Frontal cortex (tissue), 4 donors: ENCODE data around the gene COQ10A. TPM values are rescaled to one million over a fixed set of nuclear protein-coding genes. Genes with fewer than 3 reads are reported as not detected.

ENCODE experiments used
- DNase-seq, 2 donors: peaks; one replicate each; pipeline ENCODE4 v3.0.0; 2012; ENCODE audit warnings: low spot score in 2 of 2
- FAIRE-seq: peaks from 2 replicates; lab custom pipeline; 2012; peaks lifted over from hg19 to GRCh38; lab: Jason Lieb, UNC
- total RNA-seq: library from RNA; depleted of rRNA; stranded (reverse); fragments of >200 nt; gene quantifications from one replicate; pipeline ENCODE4 v1.2.3, GENCODE V29; 2014
- donor health status: control.
- donor health status: control.
- donor health status: control.

The COQ10A gene
- total RNA-seq, result 12.2 TPM

- FAIRE-seq (no peak), DNase-seq (peak; percentile 85 to 91)
Measured at GRCh38 chr12:56266693-56267442, at the start of gene COQ10A. Gene COQ10A, plus strand, starts transcription at chr12:56266942. Its CDS starts 177 bp downstream, at chr12:56267119.

- FAIRE-seq (no peak), DNase-seq (no peak)
Measured at GRCh38 chr12:56219840-56220239, 46.9 kb upstream of the COQ10A start.

- no peak for FAIRE-seq
Measured at GRCh38 chr12:56220611-56221231, 46.0 kb upstream of the COQ10A start.

GRCh38 chr12:56221232-56221756 is 45.4 kb upstream of the COQ10A start:
- FAIRE-seq, result no peak
- DNase-seq, result peak; percentile 39 to 71

More at GRCh38 chr12:56220611-56221231, 46.0 kb upstream of the COQ10A start:
- no peak for DNase-seq

GRCh38 chr12:56221757-56222530 is 44.8 kb upstream of the COQ10A start, which contains the start of gene RNF41:
Gene RNF41, minus strand, starts transcription at chr12:56221922. Its CDS starts 7,875 bp downstream, at chr12:56214047.
- DNase-seq (peak; percentile 92 to 97), FAIRE-seq (no peak)

- DNase-seq (no peak), FAIRE-seq (no peak)
Measured at GRCh38 chr12:56222531-56222895, 44.2 kb upstream of the COQ10A start.

- no peak for DNase-seq
- FAIRE-seq, result no peak
Measured at GRCh38 chr12:56223571-56224101, 43.1 kb upstream of the COQ10A start.

GRCh38 chr12:56224102-56224701 is 42.5 kb upstream of the COQ10A start, which contains the start of gene NABP2:
Gene NABP2, plus strand, starts transcription at chr12:56224342. Its CDS starts 515 bp downstream, at chr12:56224857.
- no peak for FAIRE-seq
- DNase-seq, result peak; percentile 93 to 97

GRCh38 chr12:56224954-56225353 is 41.8 kb upstream of the COQ10A start:
- FAIRE-seq, result no peak
- DNase-seq, result peak in 1 of 2 donors; percentile 6

- FAIRE-seq, result no peak
- DNase-seq, result no peak
Measured at GRCh38 chr12:56229082-56229481, 37.7 kb upstream of the COQ10A start.

GRCh38 chr12:56229916-56230431 is 36.8 kb upstream of the COQ10A start, which contains the start of gene SLC39A5:
Gene SLC39A5, plus strand, starts transcription at chr12:56230051. Its CDS starts 1,224 bp downstream, at chr12:56231275.
- no peak for DNase-seq
- FAIRE-seq, result no peak

GRCh38 chr12:56230432-56231183 is 36.1 kb upstream of the COQ10A start:
- FAIRE-seq (no peak), DNase-seq (no peak)

- FAIRE-seq, result no peak
- no peak for DNase-seq
Measured at GRCh38 chr12:56231184-56231582, 35.6 kb upstream of the COQ10A start.

- no peak for FAIRE-seq
- DNase-seq, result no peak
Measured at GRCh38 chr12:56234746-56235436, 31.9 kb upstream of the COQ10A start.

GRCh38 chr12:56236091-56236490 is 30.7 kb upstream of the COQ10A start:
- FAIRE-seq (no peak), DNase-seq (no peak)

- no peak for FAIRE-seq
- no peak for DNase-seq
Measured at GRCh38 chr12:56236985-56237384, 29.8 kb upstream of the COQ10A start.

GRCh38 chr12:56237552-56237951 is 29.2 kb upstream of the COQ10A start:
- FAIRE-seq, result no peak

More at GRCh38 chr12:56237552-56237951, 29.2 kb upstream of the COQ10A start:
- no peak for DNase-seq
